AML-193 (cell line): Measurements from ENCODE around the gene TBC1D4.
"Not testable (repeated sequence)": the region's sequence is repeated elsewhere in the genome, so short reads cannot be mapped to it uniquely, and the experiment has no call there.

Source experiments
- DNase-seq, 2 experiments: peaks; one replicate each; lab custom pipeline; 2025; lab: John Stamatoyannopoulos, UW

The TBC1D4 gene

GRCh38 chr13:75273695-75274094, 208.3 kb downstream of the TBC1D4 start:
- DNase-seq = not testable (repeated sequence)

DNA sequence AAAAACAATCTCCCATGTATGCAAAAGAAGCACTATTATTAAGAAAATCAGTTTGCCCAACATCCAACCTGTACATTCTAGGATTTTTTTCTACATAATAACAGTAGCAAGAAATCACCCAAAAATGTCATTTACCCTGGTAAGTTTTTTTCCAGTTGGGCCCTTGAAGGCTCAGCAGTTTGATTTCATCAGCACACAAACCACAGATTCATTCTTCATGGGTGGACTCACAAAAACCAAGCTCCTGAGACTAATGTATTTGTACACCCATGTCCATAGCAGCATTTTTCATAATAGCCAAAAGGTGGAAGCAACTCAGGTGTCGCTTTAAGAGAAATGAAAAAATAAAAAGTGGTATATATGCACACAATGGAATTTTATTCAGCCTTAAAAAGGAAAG, 210.1 kb downstream of the TBC1D4 start:
- no peak for DNase-seq

GRCh38 chr13:75268481-75268880, 213.5 kb downstream of the TBC1D4 start:
- not testable (repeated sequence) for DNase-seq

DNA sequence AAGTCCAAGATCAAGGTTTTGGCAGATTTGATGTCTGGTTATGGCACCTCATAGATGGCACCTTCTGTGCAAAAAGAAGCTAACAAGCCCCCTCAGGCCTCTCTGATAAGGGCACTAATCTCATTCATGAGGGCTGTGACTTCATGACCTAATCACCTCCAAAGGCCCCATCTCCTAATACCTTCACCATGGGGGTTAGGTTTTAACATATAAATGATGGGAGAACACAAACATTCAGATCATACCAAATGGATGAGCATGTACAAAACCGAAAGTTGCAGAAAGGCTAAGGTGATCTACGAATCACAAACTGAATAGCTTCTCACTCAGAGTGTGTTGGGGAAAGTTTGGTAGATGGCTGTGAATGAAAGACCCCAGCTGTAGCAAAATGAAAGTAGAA, 217.4 kb downstream of the TBC1D4 start:
- DNase-seq = no peak

- DNase-seq = no peak
Observed at GRCh38 chr13:75263741-75264407, 218.1 kb downstream of the TBC1D4 start.

DNA sequence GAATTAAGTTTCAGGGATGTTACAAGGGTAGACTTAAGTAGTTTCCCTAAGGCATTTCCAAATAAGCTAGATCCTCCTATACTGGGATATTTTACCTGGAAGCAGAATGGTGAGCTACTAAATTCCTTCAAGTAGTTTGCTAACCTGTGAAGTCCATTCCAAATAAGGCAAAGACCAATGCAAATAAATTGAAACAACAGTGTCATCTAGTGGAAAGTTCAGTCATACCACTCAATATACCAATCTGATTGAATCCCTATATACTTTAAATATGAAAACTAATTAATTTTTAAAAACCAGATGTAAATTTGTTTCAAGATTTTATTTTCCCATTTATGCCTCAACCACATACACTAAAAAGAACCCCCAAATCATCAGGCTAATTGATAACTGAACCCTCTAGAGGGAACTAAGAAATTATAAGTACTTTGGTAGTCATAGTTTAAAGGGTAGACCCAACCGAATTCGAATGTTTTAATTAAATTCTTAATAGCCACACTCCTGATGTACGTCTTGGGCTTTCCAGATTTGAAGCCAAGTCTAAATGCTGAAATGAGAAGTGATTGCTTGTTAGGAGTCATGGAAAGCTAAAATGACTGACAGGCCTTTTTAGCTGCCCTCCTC, 223.7 kb downstream of the TBC1D4 start:
- DNase-seq = peak; percentile 66 to 71

DNA sequence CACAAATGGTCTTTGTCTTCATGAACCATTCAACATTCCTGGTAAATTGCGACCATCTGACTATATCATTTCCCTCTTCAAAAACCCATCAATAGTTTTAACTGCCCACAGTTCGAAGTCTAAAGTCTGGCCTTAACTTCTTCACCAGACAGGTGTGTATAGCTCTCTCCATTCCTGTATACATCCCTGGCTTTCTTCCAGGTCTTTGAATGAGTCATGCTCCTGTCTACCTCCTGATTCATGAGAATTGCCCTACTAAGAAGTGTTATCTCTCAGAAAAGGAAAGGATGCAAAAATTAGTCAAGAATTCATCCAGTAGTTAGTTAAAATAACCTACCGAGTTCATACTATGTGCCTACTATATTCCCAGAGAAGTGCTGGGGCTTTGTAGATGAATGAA, 225.0 kb downstream of the TBC1D4 start:
- DNase-seq = no peak

DNA sequence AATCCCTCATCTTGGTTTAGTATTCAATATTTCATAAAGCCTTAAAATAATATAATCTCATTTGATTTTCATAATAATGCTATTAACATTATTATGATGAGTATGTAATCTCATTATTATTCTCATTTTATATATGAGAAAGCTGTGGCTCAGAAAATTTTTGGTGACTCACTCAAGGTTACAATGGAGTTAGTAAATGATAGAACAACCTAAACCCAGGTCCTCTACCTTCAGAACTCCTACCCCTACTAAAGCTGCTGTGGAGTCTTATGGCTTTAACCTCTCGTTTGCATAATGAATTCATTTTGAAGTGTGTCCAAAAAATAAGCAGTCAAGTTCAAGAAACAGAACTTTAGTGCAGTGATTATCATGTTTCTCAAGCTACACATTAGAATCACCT, 226.3 kb downstream of the TBC1D4 start:
- no peak for DNase-seq

GRCh38 chr13:75255147-75255546, 226.8 kb downstream of the TBC1D4 start:
- DNase-seq = no peak

- DNase-seq = no peak
Observed at GRCh38 chr13:75251188-75251587, 230.8 kb downstream of the TBC1D4 start.

GRCh38 chr13:75250526-75251178, 231.3 kb downstream of the TBC1D4 start:
- DNase-seq = no peak

- not testable (repeated sequence) for DNase-seq
Observed at GRCh38 chr13:75245578-75245977, 236.4 kb downstream of the TBC1D4 start.

DNA sequence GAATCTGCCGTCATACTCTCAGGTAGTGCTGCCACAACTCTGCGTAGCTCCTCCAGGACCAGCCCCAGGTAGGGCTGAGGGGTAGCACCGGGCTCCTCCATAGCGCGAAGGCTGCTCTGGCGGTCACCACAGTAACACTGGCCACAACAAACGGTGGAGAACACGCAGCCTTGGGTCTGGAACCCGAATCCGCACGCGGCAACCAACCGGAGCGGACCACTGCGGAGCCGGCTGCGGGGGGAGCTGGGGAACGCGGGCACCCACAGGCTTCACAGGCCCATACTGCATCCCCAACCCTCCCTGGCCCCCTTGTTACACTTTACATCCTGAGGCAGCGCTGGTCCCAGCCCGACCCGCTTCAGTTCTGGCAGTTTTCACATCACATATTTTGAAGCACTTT, 241.7 kb downstream of the TBC1D4 start:
- DNase-seq = not testable (repeated sequence)

DNA sequence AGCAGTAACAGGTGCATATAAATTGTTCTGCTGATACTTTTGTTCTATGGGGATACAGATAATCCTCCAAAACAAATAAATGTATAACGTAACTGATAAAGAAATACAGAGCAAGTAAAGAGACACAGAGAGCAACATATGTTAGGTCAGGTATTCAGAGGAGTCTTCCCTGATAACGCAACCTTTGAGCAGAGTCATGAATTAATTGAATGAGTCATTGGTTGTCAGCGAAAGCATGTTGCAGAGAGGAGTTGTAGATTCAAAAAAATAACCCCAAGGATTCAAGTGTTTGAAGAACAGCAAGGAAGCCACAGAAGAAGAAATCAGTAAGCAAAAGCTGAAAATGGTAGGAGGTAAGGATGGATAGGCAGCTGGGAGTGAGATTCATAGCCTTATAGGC, 245.2 kb downstream of the TBC1D4 start:
- no peak for DNase-seq
